Measurements from ENCODE around the gene TOX2. TPM values are rescaled to one million over a fixed set of nuclear protein-coding genes. Genes with fewer than 3 reads are reported as not detected.

TOX2 gene
- total and polyA plus RNA-seq, 2 of the 8 experiments (the other 6 are each of a cell fraction or from before 2014, with no cell fraction given) = 1.8 to 3.4 TPM

DNA sequence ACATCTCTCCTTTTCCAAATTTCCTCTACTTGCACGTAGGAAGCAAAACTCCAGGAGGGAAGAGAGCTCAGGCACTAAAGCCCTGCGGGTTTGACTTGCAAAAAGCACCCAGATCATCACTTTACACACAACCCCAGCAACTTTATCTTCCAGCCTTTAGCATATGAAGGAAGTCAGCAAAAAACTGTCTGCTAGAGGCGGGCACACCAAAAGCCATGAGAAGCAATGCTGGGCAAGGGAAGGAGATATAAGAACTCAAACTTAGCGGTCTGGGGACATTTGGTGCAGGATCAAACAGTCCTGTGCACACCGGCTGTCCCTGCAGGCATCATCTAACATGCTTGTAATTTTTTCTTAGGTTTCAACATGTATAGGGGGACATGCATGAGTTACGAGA is 159.0 kb downstream of the TOX2 start (continued):
- TF ChIP-seq CHD7 (IDR thresholded peaks at IDR 0.05; ENCODE audit: insufficient replicate concordance, low read length) (no peak), MAX (IDR thresholded peaks at IDR 0.05) (no peak)

Data from H1 (cell line).